Naive thymus-derived CD8-positive, alpha-beta T cell (primary cell): ENCODE data around the gene ARHGEF7. TPM values are rescaled to one million over a fixed set of nuclear protein-coding genes. Genes with fewer than 3 reads are reported as not detected.

Experiments
- ATAC-seq, 2 donors: fragments of 150-1000 bp; cut with Tn5 transposase in 1 of 2; sonication (Bioruptor Pico), chemical (Tn5 transposase) in 1 of 2; 1 replicate in 1 of 2; 2 replicates in 1 of 2; pipeline ENCODE4 v1.10.0; 2021; ENCODE audit warnings: mild to moderate bottlenecking in 2 of 2, moderate library complexity in 2 of 2
- POLR2A ChIA-PET: fragments of 350-600 bp; sonication (Branson Sonifier 250); formaldehyde crosslinking; loops from one replicate; lab custom pipeline; 2021; ENCODE audit warnings: antibody characterized with exemption; lab: Charles Lee
- DNase-seq, 10 donors: peaks; one replicate each; pipeline versions ENCODE4 v3.0.0 to v3.0.0-alpha.2; 2020 to 2022
- H3K27ac Mint-ChIP-seq, 10 donors: one replicate each; pipeline ENCODE4 v1.8.0; 2020 to 2022; ENCODE audit warnings: mild to moderate bottlenecking in 10 of 10, mixed read lengths in 10 of 10, moderate library complexity in 4 of 10, inconsistent platforms in 1 of 10
- H3K27me3 Mint-ChIP-seq, 5 donors: one replicate each; pipeline ENCODE4 v1.8.0; 2021 to 2022; ENCODE audit warnings: mixed read lengths in 5 of 5
- H3K36me3 Mint-ChIP-seq, 3 donors: one replicate each; pipeline ENCODE4 v1.8.0; 2020 to 2022; ENCODE audit warnings: mixed read lengths in 3 of 3, mild to moderate bottlenecking in 2 of 3, inconsistent platforms in 1 of 3
- H3K4me1 Mint-ChIP-seq, 4 donors: one replicate each; pipeline ENCODE4 v1.8.0; 2021 to 2022; ENCODE audit warnings: mixed read lengths in 4 of 4
- H3K4me3 Mint-ChIP-seq, 10 donors: one replicate each; pipeline ENCODE4 v1.8.0; 2020 to 2022; ENCODE audit warnings: mild to moderate bottlenecking in 10 of 10, mixed read lengths in 10 of 10, moderate library complexity in 6 of 10, inconsistent platforms in 1 of 10
- H3K9me3 Mint-ChIP-seq, 9 donors: one replicate each; pipeline ENCODE4 v1.8.0; 2020 to 2022; ENCODE audit warnings: mixed read lengths in 9 of 9, mild to moderate bottlenecking in 3 of 9, inconsistent platforms in 1 of 9, moderate library complexity in 1 of 9
- polyA plus RNA-seq, 3 donors: library from polyadenylated mRNA; unstranded; fragments of 300-500 nt; fragmentation: Illumina TruSeq; gene quantifications; one replicate each; pipeline ENCODE4 v1.2.3, GENCODE V29; 2021
- total RNA-seq, 8 experiments: library from RNA in 2 of 8; stranded (reverse) in 2 of 8; gene quantifications; one replicate each; pipeline ENCODE4 v1.2.3 and lab custom pipeline; 2021 to 2026

ARHGEF7 gene
- total and polyA plus RNA-seq, 5 experiments from 2014 or later: 6.2 to 93.0 (median 13.2) TPM

DNA sequence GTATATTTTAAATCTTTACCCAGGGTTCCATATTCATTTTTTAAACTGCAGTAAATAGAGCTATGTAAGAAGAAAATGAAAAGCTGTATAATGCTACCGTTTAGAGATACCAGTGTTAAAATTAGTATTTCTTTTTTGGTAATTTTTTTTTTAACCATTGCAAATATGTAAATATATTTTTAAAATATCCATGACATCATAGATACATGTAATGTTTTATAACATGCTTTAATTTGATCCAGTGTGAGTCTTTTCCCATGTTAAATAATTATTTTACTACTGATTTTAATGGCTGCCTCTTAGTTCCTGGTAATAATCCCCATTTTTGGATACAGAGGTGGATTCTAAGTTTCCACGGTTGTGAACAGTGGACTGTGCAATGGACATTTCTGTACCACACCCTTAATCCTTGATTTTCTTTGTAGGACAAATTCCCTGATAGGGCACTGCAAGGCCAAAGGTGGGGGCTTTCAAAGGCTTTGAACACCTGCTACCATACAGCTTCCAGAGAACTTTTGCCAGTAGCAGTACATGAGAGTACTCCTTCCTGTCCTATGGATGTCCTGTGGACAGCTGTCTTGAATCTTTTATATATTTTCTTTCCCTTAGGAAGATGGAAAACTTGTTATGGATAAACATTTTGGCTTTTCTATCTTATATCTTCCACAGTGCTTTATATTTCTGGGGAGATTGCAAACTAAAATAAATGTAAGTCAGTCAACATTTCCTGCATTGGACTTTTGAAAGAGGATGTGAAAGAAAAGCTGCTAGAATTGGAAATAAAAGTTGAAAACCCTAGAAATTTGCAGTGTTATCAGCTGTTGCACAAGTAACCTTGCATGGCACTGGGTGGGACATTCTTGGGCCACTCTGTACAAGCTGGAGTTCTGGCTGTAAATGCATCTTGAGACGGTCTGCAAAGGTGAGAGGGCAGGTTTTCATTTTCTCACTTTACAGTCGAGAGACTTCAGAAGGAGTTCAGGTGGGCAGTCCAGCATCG lies 46.8 kb downstream of the ARHGEF7 start:
- H3K4me3 Mint-ChIP-seq: no peak overlapping the region
- H3K27me3 Mint-ChIP-seq: no peaks in the 10 kb centered on the region
- DNase-seq (no peak), ATAC-seq (no peak)
- H3K9me3 Mint-ChIP-seq: no peaks in the 10 kb centered on the region
- H3K27ac Mint-ChIP-seq: peak overlapping the region in 1 of 10 donors; percentile 25
- peaks cover 28 to 79% (median 64%) of the 10 kb centered on the region in 4 donors for H3K4me1 Mint-ChIP-seq
- POLR2A ChIA-PET: interaction anchor here (1.7 kb wide), 1 partner anchor 15 kb away, joined by 3 read pairs; no protein-coding TSS in a partner anchor
- H3K36me3 Mint-ChIP-seq: peaks cover 0 to 57% (median 29%) of the 10 kb centered on the region in 3 donors

DNA sequence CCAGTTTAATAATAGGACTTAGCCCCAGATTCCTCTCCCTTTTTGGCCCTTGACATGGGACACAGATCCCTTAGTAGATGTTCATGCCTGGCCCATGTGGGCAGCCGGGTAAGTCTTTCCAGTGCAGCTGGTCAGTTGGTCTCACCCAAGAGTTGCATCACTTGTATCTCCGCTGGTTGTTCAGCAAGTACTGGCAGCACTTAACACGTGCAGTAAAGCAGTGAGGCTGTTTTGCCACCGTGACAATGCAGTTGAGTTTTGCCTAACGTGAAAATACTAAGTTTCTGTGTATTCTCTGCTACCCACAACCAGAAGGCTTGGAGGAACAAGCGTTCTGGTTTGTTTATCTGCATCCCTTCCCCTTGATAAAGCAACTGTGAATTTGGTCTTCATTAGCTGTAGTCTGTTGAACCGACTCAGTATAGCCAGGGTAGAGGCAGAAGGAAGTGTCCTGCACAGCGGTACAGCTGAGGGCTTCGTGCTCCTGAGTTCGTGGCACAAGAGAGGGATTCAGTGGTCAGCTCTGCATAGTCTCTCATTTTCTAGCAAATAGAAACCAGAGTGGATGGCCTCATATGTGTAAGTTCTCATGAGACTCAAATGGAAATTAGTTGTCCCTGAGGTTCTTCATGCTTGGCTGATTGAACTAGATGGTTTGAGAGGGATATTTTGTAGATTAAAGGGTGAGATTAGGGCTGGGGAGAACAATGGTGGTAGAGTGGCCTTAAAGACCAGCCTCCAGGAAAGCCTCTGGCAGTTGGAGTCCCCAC lies 50.3 kb downstream of the ARHGEF7 start:
- Mint-ChIP-seq H3K9me3 (no peaks in the 10 kb centered on the region), H3K36me3 (peaks cover 6 to 55% (median 31%) of the 10 kb centered on the region in 3 donors), H3K4me3 (peak overlapping the region in 5 of 10 donors; percentile 5 to 58 (median 36)), H3K27me3 (no peaks in the 10 kb centered on the region), H3K27ac (peak overlapping the region in 7 of 10 donors; percentile 9 to 91 (median 61)), H3K4me1 (peaks cover 31 to 88% (median 76%) of the 10 kb centered on the region in 4 donors)
- POLR2A ChIA-PET: interaction anchor here (1.1 kb wide), 1 partner anchor 12 kb away, joined by 3 read pairs; no protein-coding TSS in a partner anchor
- no peak for DNase-seq
- ATAC-seq: no peak

DNA sequence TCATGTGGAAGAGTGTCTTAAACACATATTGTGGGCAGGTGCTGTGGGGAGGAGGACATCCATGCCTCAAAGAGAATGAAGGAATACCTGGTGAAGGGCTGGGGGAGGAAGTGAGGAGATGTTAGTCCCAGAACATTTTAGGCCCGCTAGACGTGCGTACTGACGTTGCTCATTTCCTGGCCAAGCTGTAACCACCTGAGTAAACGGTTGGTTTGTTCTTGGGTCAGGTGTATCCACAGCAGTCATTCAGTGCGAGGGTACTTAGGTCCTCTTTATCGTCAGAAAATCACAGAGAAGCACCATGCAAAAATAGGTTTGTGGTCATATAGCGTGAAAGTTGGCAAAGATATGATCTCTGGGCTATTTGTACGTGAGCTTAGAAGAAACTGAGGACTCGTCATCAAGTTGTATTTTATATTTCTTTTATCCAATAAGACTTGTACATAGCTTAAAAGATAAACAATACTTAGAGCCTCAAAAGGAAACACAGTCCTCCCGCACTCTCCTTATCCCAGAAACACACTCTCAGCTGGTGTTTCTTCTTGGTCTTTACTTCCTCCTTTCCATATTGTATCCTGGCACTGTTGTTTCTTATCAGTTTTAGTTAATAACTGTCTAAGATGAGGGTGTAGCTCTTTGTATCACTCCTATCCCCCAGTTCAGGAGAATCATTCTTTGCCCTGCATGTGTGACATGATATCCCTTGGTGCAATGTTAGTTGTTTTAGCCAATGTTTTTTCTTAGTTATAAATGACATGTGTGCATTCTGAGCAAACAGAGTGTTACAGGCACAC lies 52.0 kb downstream of the ARHGEF7 start:
- Mint-ChIP-seq H3K27ac (peak overlapping the region; percentile 41 to 91 (median 82)), H3K4me1 (peaks cover 34 to 91% (median 80%) of the 10 kb centered on the region in 4 donors), H3K36me3 (peaks cover 6 to 45% (median 28%) of the 10 kb centered on the region in 3 donors), H3K9me3 (no peaks in the 10 kb centered on the region), H3K27me3 (no peaks in the 10 kb centered on the region), H3K4me3 (peak overlapping the region in 9 of 10 donors; percentile 3 to 58 (median 40))
- POLR2A ChIA-PET: no interaction called here
- DNase-seq: peak in 4 of 10 donors; percentile 35 to 53 (median 46)
- peak; percentile 61 to 93 for ATAC-seq

GRCh38 chr13:111168107-111168506 lies 53.0 kb downstream of the ARHGEF7 start:
- Mint-ChIP-seq H3K4me1 (peaks cover 34 to 90% (median 72%) of the 10 kb centered on the region in 4 donors), H3K27ac (peak overlapping the region in 2 of 10 donors; percentile 6 to 28), H3K4me3 (no peak overlapping the region), H3K36me3 (peaks cover 6 to 35% (median 24%) of the 10 kb centered on the region in 3 donors), H3K9me3 (no peaks in the 10 kb centered on the region), H3K27me3 (no peaks in the 10 kb centered on the region)
- ATAC-seq (no peak), DNase-seq (no peak)
- POLR2A ChIA-PET: no interaction called here

- ATAC-seq: no peak
- H3K27ac Mint-ChIP-seq: peak overlapping the region in 2 of 10 donors; percentile 35 to 70
- POLR2A ChIA-PET: interaction anchor here (1.2 kb wide), 1 partner anchor 15 kb away, joined by 4 read pairs; no protein-coding TSS in a partner anchor
- no peaks in the 10 kb centered on the region for H3K27me3 Mint-ChIP-seq
- peak overlapping the region in 1 of 10 donors; percentile 22 for H3K4me3 Mint-ChIP-seq
- peaks cover 6 to 29% (median 26%) of the 10 kb centered on the region in 3 donors for H3K36me3 Mint-ChIP-seq
- no peak for DNase-seq
- no peaks in the 10 kb centered on the region for H3K9me3 Mint-ChIP-seq
- peaks cover 39 to 89% (median 77%) of the 10 kb centered on the region in 4 donors for H3K4me1 Mint-ChIP-seq
These were observed 56.0 kb downstream of the ARHGEF7 start for GRCh38 chr13:111171112-111171511.

DNA sequence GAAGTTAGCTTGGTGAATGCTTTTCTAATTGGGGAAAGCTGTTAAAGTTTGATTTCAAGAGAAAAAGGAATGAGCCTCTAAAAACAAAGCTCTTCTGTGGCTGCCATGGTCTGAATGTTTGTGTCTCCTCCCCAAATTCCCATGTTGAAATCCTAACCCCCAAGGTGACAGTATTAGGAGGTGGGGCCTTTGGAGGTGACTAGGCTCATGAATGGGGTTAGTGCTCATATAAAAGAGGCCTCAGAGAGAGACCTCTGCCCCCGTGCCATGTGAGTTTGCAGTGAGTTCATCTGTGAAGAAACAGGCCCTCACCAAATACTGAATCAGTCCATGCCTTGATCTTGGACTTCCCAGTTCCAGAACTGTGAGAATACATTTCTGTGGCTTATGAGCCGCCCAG lies 56.5 kb downstream of the ARHGEF7 start:
- Mint-ChIP-seq H3K9me3 (no peaks in the 10 kb centered on the region), H3K4me3 (peak overlapping the region in 1 of 10 donors; percentile 13)
- POLR2A ChIA-PET: interaction anchor here (1.2 kb wide), 1 partner anchor 15 kb away, joined by 4 read pairs; no protein-coding TSS in a partner anchor

DNA sequence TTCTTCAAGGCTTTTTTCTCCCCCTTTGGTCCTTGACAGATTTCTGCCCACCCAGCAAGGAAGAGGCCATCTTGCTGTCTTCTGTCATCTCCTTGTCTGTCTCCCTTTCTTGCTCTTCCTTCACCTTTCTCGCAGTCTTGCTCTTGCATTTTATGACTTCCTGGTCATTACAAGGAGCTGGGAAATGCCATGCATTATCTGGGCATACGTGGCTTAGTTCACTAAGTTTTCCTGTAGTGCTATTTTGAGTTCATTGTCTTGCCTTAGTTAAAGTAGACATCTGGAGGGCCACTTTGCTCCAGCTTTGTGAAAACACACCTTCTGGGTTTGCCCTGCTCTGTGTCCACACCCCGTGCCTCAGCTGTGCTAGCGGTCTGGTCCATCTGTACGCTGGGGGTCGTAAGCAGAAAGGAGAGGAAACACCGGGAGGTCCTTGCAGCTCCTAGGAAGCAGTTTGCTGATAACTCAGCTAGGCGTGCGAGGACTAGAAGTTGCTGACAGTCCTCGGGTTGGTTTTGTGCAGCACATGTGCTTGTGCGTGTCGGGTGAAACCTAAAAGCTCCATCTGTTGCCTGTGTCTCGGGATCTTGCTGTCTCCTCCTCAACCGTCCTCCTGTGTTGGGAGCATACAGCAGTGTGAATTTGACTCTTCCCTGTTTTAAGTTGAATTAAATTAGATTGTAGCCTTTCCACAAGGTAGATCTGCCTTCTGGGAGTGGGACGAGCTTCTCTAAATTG lies 59.4 kb downstream of the ARHGEF7 start:
- ATAC-seq (no peak), DNase-seq (no peak)
- H3K4me1 Mint-ChIP-seq: peaks cover 44 to 85% (median 77%) of the 10 kb centered on the region in 4 donors
- no peaks in the 10 kb centered on the region for H3K27me3 Mint-ChIP-seq
- peak overlapping the region in 1 of 10 donors; percentile 21 for H3K4me3 Mint-ChIP-seq
- peaks cover 0 to 19% (median 13%) of the 10 kb centered on the region in 3 donors for H3K36me3 Mint-ChIP-seq
- H3K9me3 Mint-ChIP-seq: no peaks in the 10 kb centered on the region
- H3K27ac Mint-ChIP-seq: peak overlapping the region; percentile 17 to 99 (median 86)
- POLR2A ChIA-PET: interaction anchor here (0.7 kb wide), 1 partner anchor 10 kb away, joined by 3 read pairs; no protein-coding TSS in a partner anchor

More for the DNA sequence above, 56.5 kb downstream of the ARHGEF7 start:
- H3K27ac Mint-ChIP-seq: peak overlapping the region in 6 of 10 donors; percentile 15 to 70 (median 50)
- peaks cover 6 to 29% (median 26%) of the 10 kb centered on the region in 3 donors for H3K36me3 Mint-ChIP-seq
- H3K27me3 Mint-ChIP-seq: no peaks in the 10 kb centered on the region
- DNase-seq (no peak), ATAC-seq (no peak)
- peaks cover 38 to 88% (median 77%) of the 10 kb centered on the region in 4 donors for H3K4me1 Mint-ChIP-seq

- POLR2A ChIA-PET: no interaction called here
- Mint-ChIP-seq H3K4me1 (peaks cover 48 to 90% (median 78%) of the 10 kb centered on the region in 4 donors), H3K27me3 (no peaks in the 10 kb centered on the region), H3K4me3 (peak overlapping the region in 4 of 10 donors; percentile 33 to 66 (median 43)), H3K27ac (peak overlapping the region; percentile 77 to 99 (median 92)), H3K9me3 (no peaks in the 10 kb centered on the region), H3K36me3 (peaks cover 0 to 16% (median 8%) of the 10 kb centered on the region in 3 donors)
- DNase-seq: no peak
- no peak for ATAC-seq
These were observed 60.3 kb downstream of the ARHGEF7 start for GRCh38 chr13:111175372-111175771.

DNA sequence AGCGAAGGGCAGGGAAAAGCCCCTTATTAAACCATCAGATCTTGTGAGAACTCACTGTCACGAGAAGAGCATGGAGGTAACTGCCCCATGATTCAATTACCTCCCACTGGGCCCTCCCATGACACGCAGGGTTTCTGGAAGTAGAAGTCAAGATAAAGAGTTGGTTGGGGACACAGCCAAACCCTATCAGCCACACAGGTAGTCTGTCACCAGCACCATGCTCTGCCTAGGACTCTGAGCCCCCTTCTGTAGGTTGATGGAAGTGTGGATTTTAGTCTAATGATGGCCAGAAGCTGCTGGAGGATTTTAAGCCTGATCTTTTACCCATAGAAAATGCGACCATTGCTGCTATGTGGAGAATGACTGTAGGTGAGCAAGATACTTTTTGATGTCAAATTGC lies 60.8 kb downstream of the ARHGEF7 start:
- ATAC-seq (no peak), DNase-seq (no peak)
- POLR2A ChIA-PET: interaction anchor here (0.9 to 1.0 kb wide), 2 partner anchors 13 to 24 kb away, joined by 3 to 4 read pairs; no protein-coding TSS in a partner anchor
- H3K36me3 Mint-ChIP-seq: peaks cover 0 to 16% (median 8%) of the 10 kb centered on the region in 3 donors
- H3K4me1 Mint-ChIP-seq: peaks cover 48 to 90% (median 79%) of the 10 kb centered on the region in 4 donors
- H3K4me3 Mint-ChIP-seq: peak overlapping the region in 8 of 10 donors; percentile 19 to 82 (median 49)
- no peaks in the 10 kb centered on the region for H3K9me3 Mint-ChIP-seq
- peak overlapping the region; percentile 77 to 99 (median 96) for H3K27ac Mint-ChIP-seq
- no peaks in the 10 kb centered on the region for H3K27me3 Mint-ChIP-seq

GRCh38 chr13:111176421-111176820 lies 61.3 kb downstream of the ARHGEF7 start:
- Mint-ChIP-seq H3K36me3 (peaks cover 0 to 20% (median 11%) of the 10 kb centered on the region in 3 donors), H3K4me1 (peaks cover 52 to 90% (median 80%) of the 10 kb centered on the region in 4 donors), H3K9me3 (no peaks in the 10 kb centered on the region), H3K27me3 (no peaks in the 10 kb centered on the region), H3K27ac (peak overlapping the region; percentile 77 to 99 (median 96)), H3K4me3 (peak overlapping the region in 7 of 10 donors; percentile 19 to 82 (median 66))
- DNase-seq (no peak), ATAC-seq (no peak)
- POLR2A ChIA-PET: interaction anchor here (0.8 to 1.3 kb wide), 5 partner anchors 11 to 25 kb away, joined by 3 to 4 read pairs (median 3); no protein-coding TSS in a partner anchor
